PC-3 (cell line): ENCODE measurements around the gene VSIG1. TPM values are rescaled to one million over a fixed set of nuclear protein-coding genes. Genes with fewer than 3 reads are reported as not detected.

Experiments
- ATAC-seq: fragments of 200-7000 bp; cut with Tn5 transposase; 2 replicates; pipeline ENCODE4 v1.9.1; 2020; ENCODE audit warnings: mild to moderate bottlenecking, moderate library complexity
- BruUV-seq: library from RNA; stranded (reverse); fragments of 400-500 nt; replicated peaks from 2 replicates; lab custom pipeline; 2021; lab: Mats Ljungman, UMichigan
- CTCF ChIA-PET: fragments of 300-600 bp; sonication (Branson Sonifier 250); formaldehyde crosslinking; loops from one replicate; lab custom pipeline; 2022; ENCODE audit warnings: antibody characterized with exemption; lab: Charles Lee
- POLR2A ChIA-PET: fragments of 300-600 bp; sonication (Branson Sonifier 250); formaldehyde crosslinking; loops from one replicate; lab custom pipeline; 2022; ENCODE audit warnings: antibody characterized with exemption; ENCODE audit not compliant: unreplicated experiment; lab: Charles Lee
- DNase-seq: peaks from one replicate; pipeline ENCODE4 v3.0.0-alpha.2; 2015
- H2AFZ ChIP-seq: fragments of 300-600 bp; sonication (generic); 2 replicates; pipeline ENCODE4 v1.6.0; 2016; ENCODE audit warnings: antibody characterized with exemption, low read length
- H3F3A ChIP-seq: fragments of 300-600 bp; sonication (generic); one replicate; pipeline ENCODE4 v1.6.0; 2017; ENCODE audit warnings: antibody characterized with exemption, low read length, control low read depth, mild to moderate bottlenecking; ENCODE audit not compliant: unreplicated experiment
- H3K27ac ChIP-seq: fragments of 300-600 bp; sonication (generic); 2 replicates; pipeline ENCODE4 v1.5.1; 2016; ENCODE audit warnings: mild to moderate bottlenecking, low read length
- H3K27me3 ChIP-seq: fragments of 300-600 bp; sonication (generic); 2 replicates; pipeline ENCODE4 v1.6.1; 2016; ENCODE audit warnings: low read length, mixed read lengths
- H3K36me3 ChIP-seq: fragments of 300-600 bp; sonication (generic); 2 replicates; pipeline ENCODE4 v1.6.1; 2016; ENCODE audit warnings: low read depth, mixed run types, low read length, mixed read lengths
- H3K4me1 ChIP-seq: fragments of 300-600 bp; sonication (generic); 2 replicates; pipeline ENCODE4 v1.5.1; 2016; ENCODE audit warnings: low read length; ENCODE audit not compliant: insufficient read depth
- H3K4me2 ChIP-seq: fragments of 300-600 bp; sonication (generic); 2 replicates; pipeline ENCODE4 v1.6.0; 2016; ENCODE audit warnings: low read length
- H3K4me3 ChIP-seq: fragments of 300-600 bp; sonication (generic); 2 replicates; pipeline ENCODE4 v1.5.1; 2016; ENCODE audit warnings: mild to moderate bottlenecking, low read length, mixed read lengths
- H3K79me2 ChIP-seq: fragments of 300-600 bp; sonication (generic); 2 replicates; pipeline ENCODE4 v1.6.1; 2017; ENCODE audit warnings: low read length, mixed read lengths
- H3K9ac ChIP-seq: fragments of 300-600 bp; sonication (generic); 2 replicates; pipeline ENCODE4 v1.6.0; 2016; ENCODE audit warnings: mild to moderate bottlenecking, low read length
- H3K9me2 ChIP-seq: fragments of 300-600 bp; sonication (generic); replicated peaks from 2 replicates; pipeline ENCODE4 v1.6.1; 2016; ENCODE audit warnings: mixed run types, low read length, mixed read lengths
- H3K9me3 ChIP-seq: fragments of 300-600 bp; sonication (generic); 2 replicates; pipeline ENCODE4 v1.6.1; 2016; ENCODE audit warnings: low read length, mixed read lengths
- H4K20me1 ChIP-seq: fragments of 300-600 bp; sonication (generic); 2 replicates; pipeline ENCODE4 v1.6.1; 2016; ENCODE audit warnings: low read length, mixed read lengths
- EZH2 ChIP-seq: fragments of 300-600 bp; sonication (generic); IDR thresholded peaks from one replicate; pipeline ENCODE4 v1.6.1; 2017; ENCODE audit warnings: antibody characterized with exemption, mild to moderate bottlenecking, low read length; ENCODE audit not compliant: unreplicated experiment
- EZH2phosphoT487 ChIP-seq: fragments of 300-600 bp; sonication (generic); IDR thresholded peaks from 2 replicates; pipeline ENCODE4 v1.6.1; 2018; ENCODE audit warnings: mild to moderate bottlenecking, antibody characterized with exemption, low read length, borderline replicate concordance
- intact Hi-C: fragments of 100-400 bp; cut with micrococcal nuclease; formaldehyde crosslinking; loops from 2 replicates; pipeline ENCODE4 v1.9.0; 2023
- total RNA-seq: library from RNA; depleted of rRNA; stranded (reverse); fragments of >200 nt; gene quantifications from 2 replicates; pipeline ENCODE4 v1.2.3, GENCODE V29; 2014
- TF ChIP-seq, protein P1 (sequence below): fragments of 300-600 bp; sonication (generic); conservative IDR thresholded peaks from 2 replicates; pipeline ENCODE4 v1.5.1; 2017; ENCODE audit warnings: antibody characterized with exemption, low read depth, mild to moderate bottlenecking, low read length

Gene VSIG1
- total RNA-seq, 1 experiment from 2014 or later = 0.84 TPM

GRCh38 chrX:108117988-108118387 is 73.1 kb downstream of the VSIG1 start:
- DNase-seq = no peak
- CTCF ChIA-PET = no interaction called here
- POLR2A ChIA-PET = no interaction called here

GRCh38 chrX:108121291-108121690 is 76.4 kb downstream of the VSIG1 start:
- intact Hi-C loops = no loop called here
- Histone ChIP-seq H3K4me2 (no peak overlapping the region), H3F3A (no peaks in the 10 kb centered on the region), H3K9me2 (no peaks in the 10 kb centered on the region), H3K27ac (no peak overlapping the region), H3K4me1 (no peaks in the 10 kb centered on the region), H3K9me3 (no peaks in the 10 kb centered on the region), H3K4me3 (no peak overlapping the region), H3K79me2 (no peaks in the 10 kb centered on the region), H4K20me1 (no peaks in the 10 kb centered on the region), H3K9ac (no peak overlapping the region), H3K36me3 (no peaks in the 10 kb centered on the region), H3K27me3 (no peaks in the 10 kb centered on the region), H2AFZ (no peak overlapping the region)
- DNase-seq (no peak), ATAC-seq (no peak)
- BruUV-seq = no TSS peak
- ChIA-PET POLR2A (no interaction called here), CTCF (no interaction called here)
- TF ChIP-seq EZH2phosphoT487 (no peak), EZH2 (no peak)
- TF ChIP-seq, protein P1, sequence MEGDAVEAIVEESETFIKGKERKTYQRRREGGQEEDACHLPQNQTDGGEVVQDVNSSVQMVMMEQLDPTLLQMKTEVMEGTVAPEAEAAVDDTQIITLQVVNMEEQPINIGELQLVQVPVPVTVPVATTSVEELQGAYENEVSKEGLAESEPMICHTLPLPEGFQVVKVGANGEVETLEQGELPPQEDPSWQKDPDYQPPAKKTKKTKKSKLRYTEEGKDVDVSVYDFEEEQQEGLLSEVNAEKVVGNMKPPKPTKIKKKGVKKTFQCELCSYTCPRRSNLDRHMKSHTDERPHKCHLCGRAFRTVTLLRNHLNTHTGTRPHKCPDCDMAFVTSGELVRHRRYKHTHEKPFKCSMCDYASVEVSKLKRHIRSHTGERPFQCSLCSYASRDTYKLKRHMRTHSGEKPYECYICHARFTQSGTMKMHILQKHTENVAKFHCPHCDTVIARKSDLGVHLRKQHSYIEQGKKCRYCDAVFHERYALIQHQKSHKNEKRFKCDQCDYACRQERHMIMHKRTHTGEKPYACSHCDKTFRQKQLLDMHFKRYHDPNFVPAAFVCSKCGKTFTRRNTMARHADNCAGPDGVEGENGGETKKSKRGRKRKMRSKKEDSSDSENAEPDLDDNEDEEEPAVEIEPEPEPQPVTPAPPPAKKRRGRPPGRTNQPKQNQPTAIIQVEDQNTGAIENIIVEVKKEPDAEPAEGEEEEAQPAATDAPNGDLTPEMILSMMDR = no peak

More at GRCh38 chrX:108117988-108118387, 73.1 kb downstream of the VSIG1 start:
- no peak overlapping the region for H2AFZ ChIP-seq
- no TSS peak for BruUV-seq
- H3F3A ChIP-seq = no peaks in the 10 kb centered on the region
- no peak overlapping the region for H3K4me3 ChIP-seq
- no peaks in the 10 kb centered on the region for H3K79me2 ChIP-seq
- H4K20me1 ChIP-seq = no peaks in the 10 kb centered on the region
- no peaks in the 10 kb centered on the region for H3K27me3 ChIP-seq
- ATAC-seq = no peak
- H3K9ac ChIP-seq = no peak overlapping the region
- H3K9me2 ChIP-seq = no peaks in the 10 kb centered on the region
- no peak for TF ChIP-seq EZH2phosphoT487
- TF ChIP-seq, protein P1 = no peak
- TF ChIP-seq EZH2 = no peak
- no peaks in the 10 kb centered on the region for H3K4me1 ChIP-seq
- intact Hi-C loops = no loop called here
- H3K27ac ChIP-seq = no peak overlapping the region
- H3K9me3 ChIP-seq = no peaks in the 10 kb centered on the region
- H3K4me2 ChIP-seq = no peak overlapping the region
- no peaks in the 10 kb centered on the region for H3K36me3 ChIP-seq

DNA sequence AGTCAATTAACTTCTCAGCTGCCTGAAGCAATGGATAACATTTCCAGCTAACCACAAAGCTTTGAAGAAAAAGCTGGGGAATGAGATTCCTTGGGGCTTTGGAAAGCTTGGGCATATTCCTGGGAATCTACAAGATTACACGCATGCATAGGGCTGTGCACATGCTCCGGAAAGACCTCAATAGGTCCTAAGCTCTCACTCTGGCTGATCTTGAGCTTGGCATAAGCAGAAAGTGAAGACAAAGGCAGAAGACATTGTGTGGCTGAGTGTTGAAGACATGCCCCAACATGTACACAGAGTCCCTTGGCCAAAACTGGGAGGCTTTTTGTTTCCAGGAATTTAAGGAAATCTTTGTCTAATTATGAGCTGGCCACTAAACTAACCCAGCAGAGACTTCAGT is 77.9 kb downstream of the VSIG1 start:
- Histone ChIP-seq H3K27ac (no peak overlapping the region), H3K4me2 (no peak overlapping the region), H3K27me3 (no peaks in the 10 kb centered on the region), H4K20me1 (no peaks in the 10 kb centered on the region), H2AFZ (no peak overlapping the region), H3K9me2 (no peaks in the 10 kb centered on the region), H3K79me2 (no peaks in the 10 kb centered on the region), H3K4me3 (no peak overlapping the region), H3K4me1 (no peaks in the 10 kb centered on the region), H3K9ac (no peak overlapping the region), H3F3A (no peaks in the 10 kb centered on the region), H3K9me3 (no peaks in the 10 kb centered on the region), H3K36me3 (peaks cover 5% of the 10 kb centered on the region; the same call in 1 of the 2 replicates)
- POLR2A ChIA-PET = no interaction called here
- CTCF ChIA-PET = no interaction called here
- TF ChIP-seq EZH2phosphoT487 (no peak), EZH2 (no peak)
- TF ChIP-seq, protein P1 = no peak
- no TSS peak for BruUV-seq
- DNase-seq (no peak), ATAC-seq (no peak)
- intact Hi-C loops = no loop called here
